ENCODE results near the gene HOXC5. TPM values are rescaled to one million over a fixed set of nuclear protein-coding genes. Genes with fewer than 3 reads are reported as not detected.
A peak's percentile ranks its signal among the peaks of the same experiment; 100 is the strongest.

Gene HOXC5
- total RNA-seq, 1 donor from 2014 or later: not detected

DNA sequence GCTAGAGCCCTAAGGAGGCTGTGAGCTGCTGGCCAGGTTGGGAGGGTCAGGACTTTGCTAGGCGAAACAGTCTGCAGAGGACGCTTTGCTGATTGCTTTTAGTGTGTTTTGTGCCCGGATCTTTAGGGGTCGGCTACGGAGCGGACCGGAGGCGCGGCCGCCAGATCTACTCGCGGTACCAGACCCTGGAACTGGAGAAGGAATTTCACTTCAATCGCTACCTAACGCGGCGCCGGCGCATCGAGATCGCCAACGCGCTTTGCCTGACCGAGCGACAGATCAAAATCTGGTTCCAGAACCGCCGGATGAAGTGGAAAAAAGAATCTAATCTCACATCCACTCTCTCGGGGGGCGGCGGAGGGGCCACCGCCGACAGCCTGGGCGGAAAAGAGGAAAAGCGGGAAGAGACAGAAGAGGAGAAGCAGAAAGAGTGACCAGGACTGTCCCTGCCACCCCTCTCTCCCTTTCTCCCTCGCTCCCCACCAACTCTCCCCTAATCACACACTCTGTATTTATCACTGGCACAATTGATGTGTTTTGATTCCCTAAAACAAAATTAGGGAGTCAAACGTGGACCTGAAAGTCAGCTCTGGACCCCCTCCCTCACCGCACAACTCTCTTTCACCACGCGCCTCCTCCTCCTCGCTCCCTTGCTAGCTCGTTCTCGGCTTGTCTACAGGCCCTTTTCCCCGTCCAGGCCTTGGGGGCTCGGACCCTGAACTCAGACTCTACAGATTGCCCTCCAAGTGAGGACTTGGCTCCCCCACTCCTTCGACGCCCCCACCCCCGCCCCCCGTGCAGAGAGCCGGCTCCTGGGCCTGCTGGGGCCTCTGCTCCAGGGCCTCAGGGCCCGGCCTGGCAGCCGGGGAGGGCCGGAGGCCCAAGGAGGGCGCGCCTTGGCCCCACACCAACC is 3.1 kb upstream of the HOXC5 start:
- H3K27ac Mint-ChIP-seq (ENCODE audit: unreplicated experiment): no peak overlapping the region
- Histone ChIP-seq H3K4me2 (ENCODE audit: low read length) (no peak overlapping the region), H3K27ac (ENCODE audit: low read depth, low read length) (no peak overlapping the region), H4K20me1 (ENCODE audit: insufficient read depth, low read length) (no peaks in the 10 kb centered on the region), H3K27me3 (ENCODE audit: insufficient read depth, low read length) (peaks cover 90% of the 10 kb centered on the region), H3K4me3 (ENCODE audit: insufficient read depth, low read depth, low read length) (no peak overlapping the region), H3K9me3 (ENCODE audit: insufficient read depth, low read depth, low read length) (peaks cover 7% of the 10 kb centered on the region), H2AFZ (ENCODE audit: low read depth, low read length) (no peak overlapping the region), H3K36me3 (ENCODE audit: insufficient read depth, low read length) (no peaks in the 10 kb centered on the region), H3K79me2 (ENCODE audit: insufficient read depth, low read length) (no peaks in the 10 kb centered on the region), H3K9ac (ENCODE audit: low read length) (no peak overlapping the region), H3K4me1 (ENCODE audit: insufficient read depth, low read length) (no peaks in the 10 kb centered on the region)
- no peaks in the 10 kb centered on the region for H3K4me1 Mint-ChIP-seq (ENCODE audit: low read depth, unreplicated experiment)
- H3K36me3 Mint-ChIP-seq (ENCODE audit: low read depth, unreplicated experiment): peaks cover 2% of the 10 kb centered on the region
- peaks cover 80% of the 10 kb centered on the region for H3K27me3 Mint-ChIP-seq (ENCODE audit: low read depth, unreplicated experiment)
- H3K4me3 Mint-ChIP-seq (ENCODE audit: unreplicated experiment): no peak overlapping the region
- FAIRE-seq (no peak), DNase-seq (ENCODE audit: low read depth) (no peak)
- peaks cover 32% of the 10 kb centered on the region for H3K9me3 Mint-ChIP-seq (ENCODE audit: unreplicated experiment)
- TF ChIP-seq, protein P1, sequence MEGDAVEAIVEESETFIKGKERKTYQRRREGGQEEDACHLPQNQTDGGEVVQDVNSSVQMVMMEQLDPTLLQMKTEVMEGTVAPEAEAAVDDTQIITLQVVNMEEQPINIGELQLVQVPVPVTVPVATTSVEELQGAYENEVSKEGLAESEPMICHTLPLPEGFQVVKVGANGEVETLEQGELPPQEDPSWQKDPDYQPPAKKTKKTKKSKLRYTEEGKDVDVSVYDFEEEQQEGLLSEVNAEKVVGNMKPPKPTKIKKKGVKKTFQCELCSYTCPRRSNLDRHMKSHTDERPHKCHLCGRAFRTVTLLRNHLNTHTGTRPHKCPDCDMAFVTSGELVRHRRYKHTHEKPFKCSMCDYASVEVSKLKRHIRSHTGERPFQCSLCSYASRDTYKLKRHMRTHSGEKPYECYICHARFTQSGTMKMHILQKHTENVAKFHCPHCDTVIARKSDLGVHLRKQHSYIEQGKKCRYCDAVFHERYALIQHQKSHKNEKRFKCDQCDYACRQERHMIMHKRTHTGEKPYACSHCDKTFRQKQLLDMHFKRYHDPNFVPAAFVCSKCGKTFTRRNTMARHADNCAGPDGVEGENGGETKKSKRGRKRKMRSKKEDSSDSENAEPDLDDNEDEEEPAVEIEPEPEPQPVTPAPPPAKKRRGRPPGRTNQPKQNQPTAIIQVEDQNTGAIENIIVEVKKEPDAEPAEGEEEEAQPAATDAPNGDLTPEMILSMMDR (IDR thresholded peaks at IDR 0.05; ENCODE audit: insufficient read depth, low read depth, low read length): no peak
- peak; percentile 43 for TF ChIP-seq EZH2 (IDR thresholded peaks at IDR 0.05; ENCODE audit: insufficient read depth, low read length)

DNA sequence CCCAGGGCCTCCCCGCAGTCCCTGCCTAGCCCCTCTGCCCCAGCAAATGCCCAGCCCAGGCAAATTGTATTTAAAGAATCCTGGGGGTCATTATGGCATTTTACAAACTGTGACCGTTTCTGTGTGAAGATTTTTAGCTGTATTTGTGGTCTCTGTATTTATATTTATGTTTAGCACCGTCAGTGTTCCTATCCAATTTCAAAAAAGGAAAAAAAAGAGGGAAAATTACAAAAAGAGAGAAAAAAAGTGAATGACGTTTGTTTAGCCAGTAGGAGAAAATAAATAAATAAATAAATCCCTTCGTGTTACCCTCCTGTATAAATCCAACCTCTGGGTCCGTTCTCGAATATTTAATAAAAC is 2.4 kb upstream of the HOXC5 start:
- Histone ChIP-seq H3K4me3 (ENCODE audit: insufficient read depth, low read depth, low read length) (no peak overlapping the region), H4K20me1 (ENCODE audit: insufficient read depth, low read length) (no peaks in the 10 kb centered on the region), H3K9ac (ENCODE audit: low read length) (no peak overlapping the region), H2AFZ (ENCODE audit: low read depth, low read length) (no peak overlapping the region), H3K4me1 (ENCODE audit: insufficient read depth, low read length) (no peaks in the 10 kb centered on the region), H3K27ac (ENCODE audit: low read depth, low read length) (no peak overlapping the region), H3K36me3 (ENCODE audit: insufficient read depth, low read length) (no peaks in the 10 kb centered on the region), H3K27me3 (ENCODE audit: insufficient read depth, low read length) (peaks cover 87% of the 10 kb centered on the region), H3K79me2 (ENCODE audit: insufficient read depth, low read length) (no peaks in the 10 kb centered on the region), H3K4me2 (ENCODE audit: low read length) (no peak overlapping the region), H3K9me3 (ENCODE audit: insufficient read depth, low read depth, low read length) (peaks cover 7% of the 10 kb centered on the region)
- FAIRE-seq (no peak), DNase-seq (ENCODE audit: low read depth) (no peak)
- Mint-ChIP-seq H3K27me3 (ENCODE audit: low read depth, unreplicated experiment) (peaks cover 80% of the 10 kb centered on the region), H3K36me3 (ENCODE audit: low read depth, unreplicated experiment) (peaks cover 2% of the 10 kb centered on the region), H3K4me1 (ENCODE audit: low read depth, unreplicated experiment) (no peaks in the 10 kb centered on the region), H3K4me3 (ENCODE audit: unreplicated experiment) (no peak overlapping the region), H3K27ac (ENCODE audit: unreplicated experiment) (no peak overlapping the region), H3K9me3 (ENCODE audit: unreplicated experiment) (peaks cover 36% of the 10 kb centered on the region)
- TF ChIP-seq, protein P1 (IDR thresholded peaks at IDR 0.05; ENCODE audit: insufficient read depth, low read depth, low read length): no peak

DNA sequence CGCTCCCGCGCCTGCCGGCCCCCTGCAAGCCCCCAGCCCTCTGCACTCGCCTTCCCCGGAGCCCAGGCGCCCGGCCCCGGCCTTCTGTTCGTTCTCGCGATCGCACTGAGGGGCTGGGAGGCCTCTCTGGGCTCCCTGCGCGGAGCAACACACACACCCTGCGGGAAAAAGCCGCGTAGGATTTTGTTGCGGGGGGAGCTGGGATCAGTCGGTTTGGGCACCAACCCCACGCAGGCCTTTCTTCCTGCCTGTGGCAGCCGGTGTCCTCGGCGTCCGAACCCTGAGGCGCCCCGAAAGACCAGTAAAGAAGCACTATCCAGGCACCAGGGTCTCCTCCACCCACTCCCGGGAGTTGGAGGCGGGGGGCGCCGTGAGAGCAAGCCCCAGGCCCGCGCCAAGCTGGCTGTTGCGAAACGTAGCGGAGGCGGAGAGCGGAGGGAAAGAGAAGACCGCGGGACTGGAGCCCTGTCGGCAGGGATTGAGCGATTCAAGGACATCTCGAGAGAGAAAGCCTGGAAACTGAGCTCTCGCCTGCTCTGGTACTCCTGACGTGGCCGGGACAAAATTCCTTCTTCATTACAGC is 1.9 kb upstream of the HOXC5 start:
- H3K79me2 ChIP-seq (ENCODE audit: insufficient read depth, low read length): no peaks in the 10 kb centered on the region
- no peak overlapping the region for H3K4me2 ChIP-seq (ENCODE audit: low read length)
- no peaks in the 10 kb centered on the region for H3K36me3 ChIP-seq (ENCODE audit: insufficient read depth, low read length)
- no peak overlapping the region for H3K27ac ChIP-seq (ENCODE audit: low read depth, low read length)
- peaks cover 87% of the 10 kb centered on the region for H3K27me3 ChIP-seq (ENCODE audit: insufficient read depth, low read length)
- H3K4me1 ChIP-seq (ENCODE audit: insufficient read depth, low read length): no peaks in the 10 kb centered on the region
- FAIRE-seq (no peak), DNase-seq (ENCODE audit: low read depth) (peak; percentile 5)
- Mint-ChIP-seq H3K9me3 (ENCODE audit: unreplicated experiment) (peaks cover 39% of the 10 kb centered on the region), H3K36me3 (ENCODE audit: low read depth, unreplicated experiment) (peaks cover 2% of the 10 kb centered on the region), H3K27me3 (ENCODE audit: low read depth, unreplicated experiment) (peaks cover 80% of the 10 kb centered on the region), H3K4me3 (ENCODE audit: unreplicated experiment) (no peak overlapping the region), H3K27ac (ENCODE audit: unreplicated experiment) (no peak overlapping the region), H3K4me1 (ENCODE audit: low read depth, unreplicated experiment) (no peaks in the 10 kb centered on the region)
- H4K20me1 ChIP-seq (ENCODE audit: insufficient read depth, low read length): no peaks in the 10 kb centered on the region
- TF ChIP-seq, protein P1 (IDR thresholded peaks at IDR 0.05; ENCODE audit: insufficient read depth, low read depth, low read length): no peak
- no peak for TF ChIP-seq EZH2 (IDR thresholded peaks at IDR 0.05; ENCODE audit: insufficient read depth, low read length)
- no peak overlapping the region for H3K4me3 ChIP-seq (ENCODE audit: insufficient read depth, low read depth, low read length)
- no peak overlapping the region for H2AFZ ChIP-seq (ENCODE audit: low read depth, low read length)
- no peak overlapping the region for H3K9ac ChIP-seq (ENCODE audit: low read length)
- peaks cover 7% of the 10 kb centered on the region for H3K9me3 ChIP-seq (ENCODE audit: insufficient read depth, low read depth, low read length)
